Esophagus muscularis mucosa (tissue), 4 donors: ENCODE data around the gene DISC1. TPM values are rescaled to one million over a fixed set of nuclear protein-coding genes. Genes with fewer than 3 reads are reported as not detected.

ENCODE experiments used
- DNase-seq: peaks from one replicate; pipeline ENCODE4 v3.0.0-alpha.2; 2017; ENCODE audit errors: extremely low spot score
- H3K27ac ChIP-seq, 4 donors: fragments of 200-600 bp; sonication (generic); replicated peaks in 1 of 4; 1 replicate in 3 of 4; 2 replicates in 1 of 4; pipeline ENCODE4 v1.5.1; 2016 to 2019; ENCODE audit warnings: mild to moderate bottlenecking in 1 of 4
- H3K27me3 ChIP-seq, 4 donors: fragments of 200-600 bp; sonication (generic); one replicate each; pipeline versions ENCODE4 v1.5.1 to v1.6.0; 2016 to 2019
- H3K36me3 ChIP-seq, 4 donors: fragments of 200-600 bp; sonication (generic); one replicate each; pipeline ENCODE4 v1.5.1; 2016 to 2019
- H3K4me1 ChIP-seq, 4 donors: fragments of 200-600 bp; sonication (generic); one replicate each; pipeline ENCODE4 v1.5.1; 2016 to 2019
- H3K4me3 ChIP-seq, 4 donors: fragments of 200-600 bp; sonication (generic); 1 replicate in 2 of 4; 2 replicates in 2 of 4; pipeline ENCODE4 v1.5.1; 2016 to 2019; ENCODE audit warnings: mild to moderate bottlenecking in 4 of 4, moderate library complexity in 1 of 4
- H3K9me3 ChIP-seq, 4 donors: fragments of 200-600 bp; sonication (generic); 1 replicate in 3 of 4; 2 replicates in 1 of 4; pipeline ENCODE4 v1.5.1; 2016 to 2019
- CTCF ChIP-seq, 3 experiments: fragments of 200-600 bp in 2 of 3; fragments of 450-650 bp in 1 of 3; sonication (generic) in 2 of 3; IDR thresholded peaks; one replicate each; pipeline ENCODE4 v1.5.1; 2017 to 2019; ENCODE audit warnings: antibody characterized with exemption in 3 of 3, mild to moderate bottlenecking in 2 of 3, moderate library complexity in 1 of 3
- EP300 ChIP-seq: sonication (generic); formaldehyde crosslinking; IDR thresholded peaks from one replicate; pipeline ENCODE4 v1.6.1; 2017; ENCODE audit warnings: antibody characterized with exemption
- POLR2A ChIP-seq: fragments of 450-650 bp; IDR thresholded peaks from one replicate; pipeline ENCODE4 v1.6.1; 2017; ENCODE audit warnings: antibody characterized with exemption, moderate library complexity, mild to moderate bottlenecking, low read depth
- POLR2AphosphoS5 ChIP-seq, 2 donors: sonication (generic); formaldehyde crosslinking; IDR thresholded peaks; one replicate each; pipeline ENCODE4 v1.6.1; 2017; ENCODE audit warnings: antibody characterized with exemption in 2 of 2
- WGBS: methylation state at CpG from one replicate; pipeline ENCODE4 v1.1.5; 2018; 5-methylcytosine and 5-hydroxymethylcytosine counted together
- intact Hi-C: fragments of 100-400 bp; cut with DNase I; formaldehyde crosslinking; loops from one replicate; pipeline ENCODE4 v1.15.1; 2023
- small RNA-seq, 3 donors: library from RNA; depleted of rRNA; stranded (forward); fragments of <200 nt; gene quantifications; one replicate each; pipeline ENCODE3, GENCODE V24; 2016
- total RNA-seq, 4 donors: library from RNA; depleted of rRNA; stranded (reverse); fragments of >200 nt; gene quantifications; one replicate each; pipeline versions ENCODE4 v1.1.0 to v1.2.1, GENCODE V29; 2016

Gene DISC1
- total RNA-seq, 4 donors from 2014 or later, result 5.3 to 6.6 (median 6.2) TPM

- H3K4me3 ChIP-seq, result no peak overlapping the region
- H3K27ac ChIP-seq, result no peak overlapping the region
- intact Hi-C loops, result no loop called here
- no peaks in the 10 kb centered on the region for H3K36me3 ChIP-seq
- H3K9me3 ChIP-seq, result no peaks in the 10 kb centered on the region
- 56% methylated on average over 6 of the region's 6 CpGs for WGBS
- no peak for DNase-seq
- H3K4me1 ChIP-seq, result no peaks in the 10 kb centered on the region
- TF ChIP-seq POLR2A (no peak), CTCF (IDR thresholded peaks at IDR 0.05) (no peak), EP300 (no peak), POLR2AphosphoS5 (IDR thresholded peaks at IDR 0.05) (no peak)
- H3K27me3 ChIP-seq, result no peaks in the 10 kb centered on the region
Observed at GRCh38 chr1:232084584-232085223, 458.1 kb downstream of the DISC1 start.

- intact Hi-C loops, result no loop called here
- Histone ChIP-seq H3K27me3 (no peaks in the 10 kb centered on the region), H3K4me1 (no peaks in the 10 kb centered on the region), H3K4me3 (no peak overlapping the region), H3K9me3 (no peaks in the 10 kb centered on the region), H3K36me3 (no peaks in the 10 kb centered on the region), H3K27ac (no peak overlapping the region)
- TF ChIP-seq CTCF (IDR thresholded peaks at IDR 0.05) (no peak), EP300 (no peak), POLR2AphosphoS5 (IDR thresholded peaks at IDR 0.05) (no peak), POLR2A (no peak)
- 65% methylated on average over 3 of the region's 3 CpGs for WGBS
- DNase-seq, result no peak
Observed at GRCh38 chr1:232090816-232091215, 464.2 kb downstream of the DISC1 start.

Small RNAs within 50 kb of the gene (small RNA-seq; reads per million reads assigned to genes)
- gene RF02102 (0 reads per million in 3 donors), gene RNU5A-5P (0.17 to 0.25 (median 0.19) reads per million in 3 donors)

Other genes with a start within 250 kb of the DISC1 start
- 10 to 100 TPM; 43.9 to 79.9 (median 58.7) TPM for gene EGLN1, start 204.5 kb upstream of the DISC1 start, total RNA-seq
- gene TSNAX, start 98.1 kb upstream of the DISC1 start, total RNA-seq, result 10 to 100 TPM; 20.4 to 29.6 (median 24.7) TPM